HG02798 (cell line): ENCODE results near the gene SELENOO.

Experiments used
- ATAC-seq: cut with Tn5 transposase; IDR thresholded peaks from one replicate; pipeline ENCODE4 v1.9.1; 2021; ENCODE audit warnings: mild to moderate bottlenecking; ENCODE audit not compliant: unreplicated experiment, poor library complexity

SELENOO gene

GRCh38 chr22:50215297-50216054 lies 14.7 kb downstream of the SELENOO start:
- no peak for ATAC-seq

DNA sequence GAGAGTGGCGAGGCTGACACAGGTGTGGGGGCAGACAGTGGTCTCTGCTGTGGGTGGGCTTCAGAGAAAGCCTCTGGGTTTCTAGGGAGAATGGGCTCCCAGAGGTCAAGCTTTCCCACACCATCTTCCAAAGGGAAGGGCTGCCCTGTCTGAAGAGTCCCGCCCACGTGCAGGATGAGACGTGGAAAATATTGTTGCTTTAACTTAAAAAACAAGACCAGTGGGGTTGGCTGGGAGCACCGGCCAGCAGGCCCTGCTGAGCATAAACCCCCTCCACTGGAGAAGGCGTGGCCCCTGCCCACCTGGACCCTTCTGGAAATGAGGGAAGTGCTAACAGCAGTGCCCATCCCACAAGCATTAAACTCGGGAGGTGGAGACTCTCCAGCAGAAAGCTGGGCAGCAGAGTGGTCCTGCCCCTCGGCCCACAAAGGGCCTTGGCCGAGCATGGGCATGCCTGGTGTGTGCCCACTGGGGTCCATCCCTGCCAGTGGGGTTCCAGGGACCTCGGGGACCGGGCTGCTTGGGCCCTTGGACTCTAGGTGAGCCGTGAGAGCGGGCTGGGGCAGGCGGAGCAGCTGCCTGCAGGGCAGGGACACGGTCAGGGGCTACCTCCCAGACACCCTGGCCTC lies 15.4 kb downstream of the SELENOO start:
- no peak for ATAC-seq

GRCh38 chr22:50216684-50217520 lies 16.1 kb downstream of the SELENOO start:
- no peak for ATAC-seq

DNA sequence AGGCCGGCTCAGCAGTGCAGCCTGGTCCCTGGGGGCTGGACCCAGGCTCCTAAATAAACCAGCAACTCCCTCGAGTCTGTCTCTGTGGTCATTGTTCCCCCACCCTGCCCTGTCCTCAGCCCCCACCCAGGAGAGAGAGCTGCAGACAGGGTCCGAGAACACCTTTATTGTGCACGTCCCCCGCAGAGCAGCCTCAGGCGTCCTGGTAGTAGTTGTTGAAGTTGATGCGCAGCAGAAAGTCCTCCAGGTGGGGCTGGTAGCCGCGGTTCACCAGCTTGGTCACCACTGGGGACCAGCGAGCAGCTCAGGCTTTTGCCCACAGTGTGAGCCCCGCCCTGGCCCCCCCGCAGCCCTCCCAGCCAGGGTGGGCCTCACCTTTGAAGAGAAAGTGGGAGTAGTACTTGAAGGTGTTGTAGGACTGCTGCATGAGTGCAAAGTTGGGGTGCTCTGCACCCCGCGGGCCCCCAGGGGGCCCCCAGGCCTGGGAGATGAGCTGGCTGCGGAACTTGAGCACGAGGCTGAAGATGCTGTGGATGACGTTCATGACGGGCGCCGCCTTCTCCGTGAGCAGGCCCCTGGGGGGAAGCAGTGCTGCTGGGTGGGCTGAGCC lies 16.8 kb downstream of the SELENOO start:
- ATAC-seq = no peak

DNA sequence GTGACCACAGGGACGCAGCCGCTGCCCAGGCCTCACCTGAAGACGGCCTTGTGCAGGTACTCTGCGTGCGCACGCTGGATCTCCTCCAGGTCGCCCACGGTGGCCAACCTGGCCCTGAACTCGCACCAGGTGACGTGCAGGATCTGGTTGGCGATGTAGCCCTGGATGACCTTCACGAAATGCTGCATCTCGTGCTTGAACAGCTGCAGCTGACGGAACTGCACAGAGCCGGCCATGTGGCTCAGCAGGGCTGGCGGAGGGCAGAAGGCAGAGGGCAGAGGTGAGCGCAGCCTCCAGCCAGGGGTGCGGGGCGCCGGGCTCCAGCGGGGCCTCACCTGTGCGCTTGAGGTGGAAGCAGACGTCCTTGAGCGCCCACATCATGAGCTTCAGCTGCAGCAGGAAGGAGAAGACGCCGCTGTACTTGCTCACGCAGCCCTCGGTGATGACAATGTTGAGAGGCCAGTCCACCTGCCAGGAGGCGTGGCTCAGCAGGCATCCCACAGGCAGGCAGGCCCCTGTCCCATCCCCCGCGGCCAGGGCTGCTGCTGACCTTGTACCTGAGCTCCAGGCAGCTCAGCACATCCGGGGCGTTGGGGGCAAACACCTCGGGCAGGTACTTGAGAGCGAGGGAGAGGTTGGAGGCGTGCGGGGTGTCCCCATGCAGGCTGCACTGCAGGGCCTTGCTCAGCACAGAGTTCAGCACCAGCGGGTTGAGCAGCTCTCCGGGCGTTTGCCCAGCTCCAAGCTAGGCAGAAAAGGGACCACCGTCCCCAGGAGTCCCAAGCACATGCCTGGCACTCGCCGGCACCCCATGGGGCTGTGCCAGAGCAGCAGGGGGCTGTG lies 17.6 kb downstream of the SELENOO start:
- no peak for ATAC-seq

- no peak for ATAC-seq
Observed at GRCh38 chr22:50218996-50219727, 18.4 kb downstream of the SELENOO start.

DNA sequence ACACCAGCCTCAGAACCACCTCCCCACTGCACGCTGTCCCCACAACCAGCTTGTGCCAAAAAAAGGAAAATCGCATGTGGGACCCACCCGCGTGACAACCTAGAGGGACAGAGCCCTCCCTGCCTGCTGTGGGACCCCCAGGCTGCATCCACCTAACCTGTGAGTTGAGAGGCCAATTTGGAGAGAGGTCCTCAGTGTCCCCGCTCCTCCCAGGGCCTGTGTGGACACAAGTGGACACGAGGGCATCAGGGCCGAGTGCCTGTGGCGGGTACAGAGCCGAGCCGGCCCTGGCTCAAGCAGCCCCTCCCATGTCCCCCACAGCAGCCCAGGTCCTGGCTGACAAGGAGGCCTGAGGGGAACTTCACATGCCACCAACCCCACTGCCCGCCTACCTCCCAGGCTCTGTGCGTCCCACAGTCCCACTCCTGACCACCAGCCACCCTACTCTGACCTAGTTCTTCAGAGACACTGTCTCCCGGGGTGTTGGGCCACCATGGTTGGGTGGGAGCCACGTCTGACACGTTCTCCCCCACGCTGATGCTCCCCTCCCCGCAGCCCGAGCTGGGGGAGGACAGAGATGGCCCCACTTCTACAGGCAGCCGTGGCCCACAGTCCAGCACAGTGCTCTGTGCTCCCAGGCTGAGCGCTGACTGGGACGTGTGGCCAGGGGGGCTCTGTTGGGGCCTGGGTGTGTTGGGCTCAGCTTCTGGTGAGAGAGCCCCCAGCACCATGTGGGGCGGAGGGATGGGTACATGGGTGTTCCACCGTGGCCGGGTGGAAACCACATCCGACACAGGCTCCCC lies 19.2 kb downstream of the SELENOO start:
- ATAC-seq = no peak

DNA sequence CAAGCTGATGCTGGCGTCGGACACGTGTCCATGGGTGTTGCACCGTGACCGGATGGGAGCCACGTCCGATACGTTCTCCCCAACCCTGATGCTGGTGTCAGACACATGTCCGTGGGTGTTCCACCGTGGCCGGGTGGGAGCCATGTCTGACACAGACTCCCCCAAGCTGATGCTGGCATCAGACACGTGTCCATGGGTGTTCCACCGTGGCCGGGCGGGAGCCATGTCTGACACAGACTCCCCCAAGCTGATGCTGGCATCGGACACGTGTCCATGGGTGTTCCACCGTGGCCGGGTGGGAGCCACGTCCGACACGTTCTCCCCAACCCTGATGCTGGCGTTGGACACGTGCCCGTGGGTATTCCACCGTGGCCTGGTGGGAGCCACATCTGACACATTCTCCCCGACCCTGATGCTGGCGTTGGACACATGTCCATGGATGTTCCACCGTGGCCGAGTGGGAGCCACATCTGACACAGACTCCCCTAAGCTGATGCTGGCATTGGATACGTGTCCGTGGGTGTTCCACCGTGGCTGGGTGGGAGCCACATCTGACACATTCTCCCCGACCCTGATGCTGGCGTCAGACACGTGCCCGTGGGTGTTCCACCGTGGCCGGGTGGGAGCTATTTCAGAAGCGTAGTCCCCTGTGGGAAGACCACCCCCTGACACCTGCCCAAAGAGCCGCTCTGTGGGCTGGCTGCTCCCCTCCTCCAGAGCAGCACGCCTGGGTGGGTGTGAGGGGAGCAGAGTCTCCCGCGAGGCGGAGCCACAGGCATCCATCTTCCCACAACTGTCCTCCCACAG lies 20.0 kb downstream of the SELENOO start:
- no peak for ATAC-seq

GRCh38 chr22:50221410-50222300 lies 20.8 kb downstream of the SELENOO start:
- ATAC-seq = no peak

DNA sequence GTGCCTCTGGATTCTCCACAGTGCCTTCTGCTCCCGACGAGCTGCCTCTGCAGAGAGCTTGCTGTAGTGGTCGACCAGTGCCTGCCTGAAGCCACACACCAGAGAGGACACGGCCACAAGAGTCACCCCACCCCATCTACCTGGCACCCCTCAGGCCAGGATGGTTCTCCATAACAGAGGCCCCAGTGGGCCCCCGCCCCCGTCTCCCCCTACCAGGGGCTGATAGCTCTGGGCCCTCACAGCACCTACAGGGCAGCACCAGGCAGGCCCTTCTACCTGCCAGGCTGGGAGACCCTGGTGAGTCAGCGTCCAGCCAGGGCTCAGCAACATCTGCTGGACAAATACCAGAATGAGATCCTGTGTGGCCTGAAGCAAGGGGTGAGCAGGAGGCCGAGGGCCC lies 21.7 kb downstream of the SELENOO start:
- ATAC-seq = no peak

GRCh38 chr22:50224071-50224470 lies 23.3 kb downstream of the SELENOO start:
- ATAC-seq = no peak

DNA sequence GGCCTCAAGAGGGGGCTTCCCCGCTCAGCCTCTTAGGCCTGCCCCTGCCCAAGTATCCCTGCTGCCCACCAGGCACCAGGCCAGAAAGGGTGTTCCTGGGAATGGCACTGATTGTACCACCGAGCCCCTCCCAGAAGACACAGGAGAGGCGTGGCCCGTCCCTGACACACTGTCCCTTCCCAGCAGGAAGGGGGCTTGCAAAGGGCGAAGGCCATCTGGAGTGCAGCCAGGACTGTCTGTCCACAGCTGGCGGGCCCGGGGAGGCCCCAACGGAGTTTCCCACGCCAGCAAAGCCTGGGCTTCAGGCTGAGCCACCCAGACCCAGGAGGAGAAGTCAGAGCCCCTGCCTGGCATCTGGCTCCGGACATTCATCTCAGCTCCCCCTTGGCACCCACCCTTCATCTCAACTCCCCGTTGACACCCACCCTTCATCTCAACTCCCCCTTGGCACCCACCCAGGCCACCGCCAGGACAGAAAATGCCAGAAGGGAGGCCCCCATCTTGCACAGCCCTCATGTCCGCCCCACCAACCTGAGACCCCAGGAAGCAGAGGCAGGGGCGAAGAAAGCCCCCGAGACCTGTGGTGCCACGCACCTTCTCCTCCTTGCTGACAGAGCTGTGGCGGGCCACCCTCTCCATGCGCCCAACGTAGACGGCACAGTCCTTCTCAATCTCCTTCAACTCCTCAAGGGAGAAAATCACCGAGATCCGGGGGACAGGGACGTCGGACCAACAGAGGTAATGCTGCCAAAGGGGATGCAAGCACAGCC lies 24.6 kb downstream of the SELENOO start:
- no peak for ATAC-seq

GRCh38 chr22:50226063-50226874 lies 25.5 kb downstream of the SELENOO start:
- ATAC-seq = no peak

- no peak for ATAC-seq
Observed at GRCh38 chr22:50226875-50227165, 26.0 kb downstream of the SELENOO start.

GRCh38 chr22:50227579-50228215 lies 26.9 kb downstream of the SELENOO start:
- ATAC-seq = no peak
